Keratinocyte (primary cell): ENCODE data around the gene POGLUT3. TPM values are rescaled to one million over a fixed set of nuclear protein-coding genes. Genes with fewer than 3 reads are reported as not detected.
A peak's percentile ranks its signal among the peaks of the same experiment; 100 is the strongest.

Experiments
- DNase-seq: peaks from one replicate; pipeline ENCODE4 v3.0.0-alpha.2; 2011; ENCODE audit warnings: low read depth, missing footprints, low spot score
- FAIRE-seq: peaks from 2 replicates; lab custom pipeline; 2011; peaks lifted over from hg19 to GRCh38; lab: Jason Lieb, UNC
- H2AFZ ChIP-seq: 2 replicates; pipeline ENCODE4 v1.6.0; 2012; ENCODE audit warnings: low read length, control low read depth, inconsistent platforms; ENCODE audit not compliant: control insufficient read depth
- H3K27ac ChIP-seq: 2 replicates; pipeline ENCODE4 v1.5.1; 2011; ENCODE audit warnings: low read length; ENCODE audit not compliant: control insufficient read depth, insufficient read depth
- H3K27me3 ChIP-seq: 3 replicates; pipeline ENCODE4 v1.6.0; 2011; ENCODE audit warnings: low read length; ENCODE audit not compliant: control insufficient read depth, insufficient read depth; ENCODE audit errors: extremely low read depth
- H3K36me3 ChIP-seq, 2 experiments: 2 replicates in 1 of 2; 3 replicates in 1 of 2; pipeline ENCODE4 v1.5.1; 2011; ENCODE audit warnings: low read length in 2 of 2, mild to moderate bottlenecking in 1 of 2; ENCODE audit not compliant: control insufficient read depth in 2 of 2, insufficient read depth in 2 of 2; ENCODE audit errors: extremely low read depth in 1 of 2
- H3K4me1 ChIP-seq: 3 replicates; pipeline ENCODE4 v1.5.1; 2011; ENCODE audit warnings: low read length; ENCODE audit not compliant: control insufficient read depth, insufficient read depth; ENCODE audit errors: extremely low read depth
- H3K4me2 ChIP-seq: 3 replicates; pipeline ENCODE4 v1.6.0; 2011; ENCODE audit warnings: low read depth, low read length; ENCODE audit not compliant: control insufficient read depth, insufficient read depth; ENCODE audit errors: extremely low read depth
- H3K4me3 ChIP-seq, 3 experiments: fragments of 200-600 bp in 1 of 3; sonication (generic) in 1 of 3; 2 replicates in 2 of 3; 3 replicates in 1 of 3; pipeline ENCODE4 v1.5.1; 2011 to 2016; ENCODE audit warnings: low read length in 3 of 3, mild to moderate bottlenecking in 3 of 3, control low read depth in 2 of 3, inconsistent platforms in 1 of 3, low read depth in 1 of 3, mixed read lengths in 1 of 3, mixed run types in 1 of 3, moderate library complexity in 1 of 3; ENCODE audit not compliant: control insufficient read depth in 2 of 3, insufficient read depth in 2 of 3; ENCODE audit errors: extremely low read depth in 1 of 3
- H3K79me2 ChIP-seq: 2 replicates; pipeline ENCODE4 v1.6.0; 2012; ENCODE audit warnings: low read length; ENCODE audit not compliant: control insufficient read depth, insufficient read depth
- H3K9ac ChIP-seq: 3 replicates; pipeline ENCODE4 v1.6.0; 2011; ENCODE audit warnings: low read length; ENCODE audit not compliant: control insufficient read depth, insufficient read depth; ENCODE audit errors: extremely low read depth
- H3K9me1 ChIP-seq: 3 replicates; pipeline ENCODE4 v1.6.0; 2011; ENCODE audit warnings: low read length; ENCODE audit not compliant: control insufficient read depth, insufficient read depth; ENCODE audit errors: extremely low read depth
- H3K9me3 ChIP-seq: 2 replicates; pipeline ENCODE4 v1.5.1; 2012; ENCODE audit warnings: low read depth, low read length; ENCODE audit not compliant: control insufficient read depth
- H4K20me1 ChIP-seq: 3 replicates; pipeline ENCODE4 v1.6.0; 2011; ENCODE audit warnings: low read length; ENCODE audit not compliant: control insufficient read depth, insufficient read depth; ENCODE audit errors: extremely low read depth
- CTCF ChIP-seq, 3 experiments: IDR thresholded peaks in 1 of 3; conservative IDR thresholded peaks in 1 of 3; optimal IDR thresholded peaks in 1 of 3; 2 replicates in 2 of 3; 3 replicates in 1 of 3; pipeline versions ENCODE3 to v1.5.1; 2011; ENCODE audit warnings: low read length in 3 of 3, mild to moderate bottlenecking in 3 of 3, moderate library complexity in 2 of 3, control low read depth in 1 of 3, inconsistent platforms in 1 of 3; ENCODE audit not compliant: insufficient read depth in 2 of 3; ENCODE audit errors: extremely low read depth in 1 of 3
- EZH2 ChIP-seq: IDR thresholded peaks from one replicate; pipeline ENCODE4 v1.6.1; 2012; ENCODE audit warnings: inconsistent platforms, mild to moderate bottlenecking, low read length, moderate library complexity
- dilution Hi-C: fragments of 300-500 bp; cut with MboI; formaldehyde crosslinking; loops from one replicate; pipeline ENCODE4 v1.7.0; 2020; ENCODE audit warnings: low sequenced_read_pairs; ENCODE audit not compliant: extremely low pct_ligation_motif_present
- polyA plus RNA-seq, 5 experiments: library from polyadenylated mRNA; depleted of rRNA in 3 of 5; stranded (reverse) in 3 of 5; stranded (forward) in 1 of 5; unstranded in 1 of 5; fragments of >200 nt; gene quantifications; 1 replicate in 1 of 5; 2 replicates in 3 of 5; 3 replicates in 1 of 5; pipeline versions ENCODE4 v1.2.1 to v1.2.3, GENCODE V29; 2011 to 2012; ENCODE audit warnings: missing spikeins in 2 of 5, low read depth in 1 of 5, low replicate concordance in 1 of 5

POGLUT3 gene
- polyA plus RNA-seq, 1 donor (not counting 4 experiments of a cell fraction or from before 2014, with no cell fraction given) = 2.5 TPM

- Histone ChIP-seq H3K4me1 (peaks cover 29% of the 10 kb centered on the region), H3K27ac (peak overlapping the region; percentile 75), H3K9me3 (no peaks in the 10 kb centered on the region), H3K9ac (peak overlapping the region; percentile 29), H2AFZ (no peak overlapping the region), H3K27me3 (no peaks in the 10 kb centered on the region), H3K4me3 (peak overlapping the region; percentile 1 to 41 (median 15)), H4K20me1 (no peaks in the 10 kb centered on the region), H3K4me2 (peak overlapping the region; percentile 36), H3K9me1 (no peaks in the 10 kb centered on the region), H3K36me3 (peaks cover 4 to 34% of the 10 kb centered on the region in 2 experiments), H3K79me2 (no peaks in the 10 kb centered on the region)
- dilution Hi-C loops = no loop called here
- TF ChIP-seq EZH2 (no peak), CTCF (optimal IDR thresholded peaks at IDR 0.05 in 1 of 3, IDR thresholded peaks at IDR 0.05 in 1 of 3, conservative IDR thresholded peaks at IDR 0.05 in 1 of 3; ENCODE audit: extremely low read depth in 1 of 3, insufficient read depth in 2 of 3, low read length in 3 of 3) (no peak)
- FAIRE-seq = peak; percentile 91
- DNase-seq = peak; percentile 17
Observed at GRCh38 chr11:108536783-108537182, 38.6 kb upstream of the POGLUT3 start.

- Histone ChIP-seq H3K36me3 (peaks cover 7 to 38% of the 10 kb centered on the region in 2 experiments), H3K9me1 (no peaks in the 10 kb centered on the region), H2AFZ (no peak overlapping the region), H3K9ac (no peak overlapping the region), H3K27me3 (no peaks in the 10 kb centered on the region), H4K20me1 (no peaks in the 10 kb centered on the region), H3K4me3 (no peak overlapping the region), H3K27ac (no peak overlapping the region), H3K9me3 (no peaks in the 10 kb centered on the region), H3K79me2 (no peaks in the 10 kb centered on the region), H3K4me2 (no peak overlapping the region), H3K4me1 (peaks cover 29% of the 10 kb centered on the region)
- dilution Hi-C loops = no loop called here
- DNase-seq (no peak), FAIRE-seq (peak; percentile 41)
- TF ChIP-seq CTCF (optimal IDR thresholded peaks at IDR 0.05 in 1 of 3, IDR thresholded peaks at IDR 0.05 in 1 of 3, conservative IDR thresholded peaks at IDR 0.05 in 1 of 3; ENCODE audit: extremely low read depth in 1 of 3, insufficient read depth in 2 of 3, low read length in 3 of 3) (no peak), EZH2 (no peak)
Observed at GRCh38 chr11:108535384-108535955, 37.3 kb upstream of the POGLUT3 start.
